ENCODE results near the gene AOC3.

Gene AOC3, protein sequence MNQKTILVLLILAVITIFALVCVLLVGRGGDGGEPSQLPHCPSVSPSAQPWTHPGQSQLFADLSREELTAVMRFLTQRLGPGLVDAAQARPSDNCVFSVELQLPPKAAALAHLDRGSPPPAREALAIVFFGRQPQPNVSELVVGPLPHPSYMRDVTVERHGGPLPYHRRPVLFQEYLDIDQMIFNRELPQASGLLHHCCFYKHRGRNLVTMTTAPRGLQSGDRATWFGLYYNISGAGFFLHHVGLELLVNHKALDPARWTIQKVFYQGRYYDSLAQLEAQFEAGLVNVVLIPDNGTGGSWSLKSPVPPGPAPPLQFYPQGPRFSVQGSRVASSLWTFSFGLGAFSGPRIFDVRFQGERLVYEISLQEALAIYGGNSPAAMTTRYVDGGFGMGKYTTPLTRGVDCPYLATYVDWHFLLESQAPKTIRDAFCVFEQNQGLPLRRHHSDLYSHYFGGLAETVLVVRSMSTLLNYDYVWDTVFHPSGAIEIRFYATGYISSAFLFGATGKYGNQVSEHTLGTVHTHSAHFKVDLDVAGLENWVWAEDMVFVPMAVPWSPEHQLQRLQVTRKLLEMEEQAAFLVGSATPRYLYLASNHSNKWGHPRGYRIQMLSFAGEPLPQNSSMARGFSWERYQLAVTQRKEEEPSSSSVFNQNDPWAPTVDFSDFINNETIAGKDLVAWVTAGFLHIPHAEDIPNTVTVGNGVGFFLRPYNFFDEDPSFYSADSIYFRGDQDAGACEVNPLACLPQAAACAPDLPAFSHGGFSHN

DNA sequence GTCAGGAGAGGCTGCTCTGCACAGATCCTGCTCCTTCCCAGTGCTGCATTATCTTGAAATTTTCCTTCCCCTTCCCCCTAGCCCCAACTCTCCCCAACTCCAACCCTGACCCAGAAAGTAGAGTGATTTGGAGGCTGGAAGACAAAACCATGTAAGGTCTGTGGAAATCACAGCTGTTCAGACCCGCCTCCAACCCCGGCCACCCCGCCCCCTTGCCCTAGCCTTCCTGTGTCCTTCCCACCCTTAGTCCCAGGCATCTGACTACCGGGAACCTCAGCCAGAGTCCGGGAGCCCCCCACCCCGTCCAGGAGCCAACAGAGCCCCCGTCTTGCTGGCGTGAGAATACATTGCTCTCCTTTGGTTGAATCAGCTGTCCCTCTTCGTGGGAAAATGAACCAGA lies at the start of gene AOC3:
AOC3 (plus strand) TSS at position 246 of the 400 bp plus-strand sequence; CDS start at position 391, 145 bp downstream.
- in situ Hi-C loops (cut with MboI; ENCODE audit: low sequenced_read_pairs), result no loop called here

DNA sequence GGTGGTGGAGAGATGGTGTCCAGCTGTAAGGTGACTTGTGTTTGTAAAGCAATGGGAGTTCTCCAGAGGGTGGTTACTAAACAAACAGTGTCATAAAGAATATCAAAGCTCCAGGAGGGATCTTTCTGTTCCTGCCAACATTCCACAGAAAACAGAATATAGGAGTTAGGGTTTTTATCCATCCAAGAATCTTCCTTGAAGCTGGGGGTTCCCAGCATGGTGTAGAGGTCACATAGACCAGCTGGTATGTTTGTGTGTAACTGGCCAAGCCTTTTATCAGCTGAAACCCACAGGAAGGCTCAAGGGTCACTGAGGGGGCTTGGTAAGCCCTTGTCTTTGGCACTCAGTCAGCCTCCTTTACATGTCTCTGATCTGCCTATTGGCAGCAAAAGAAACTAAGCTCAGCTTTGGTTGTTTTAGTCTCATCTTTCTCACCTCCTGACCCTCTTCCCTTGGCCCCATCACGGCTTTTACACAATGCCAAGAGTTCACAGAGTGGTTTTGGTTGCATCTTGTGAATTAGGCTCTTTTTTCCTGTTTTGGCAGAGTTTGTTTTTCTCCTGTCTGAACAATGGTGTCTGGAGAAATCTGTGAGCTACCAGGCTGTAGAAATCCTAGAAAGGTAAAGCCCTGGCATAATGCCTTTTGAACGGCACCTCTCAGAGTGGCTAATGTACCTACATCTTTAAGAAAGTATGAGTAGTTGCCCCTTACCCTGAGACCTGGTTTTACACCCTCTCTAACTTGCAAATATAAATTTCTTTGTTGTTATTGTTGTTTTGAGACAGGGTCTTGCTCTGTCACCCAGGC lies 47.7 kb upstream of the AOC3 start:
- in situ Hi-C loops (cut with MboI; ENCODE audit: low sequenced_read_pairs), result no loop called here

DNA sequence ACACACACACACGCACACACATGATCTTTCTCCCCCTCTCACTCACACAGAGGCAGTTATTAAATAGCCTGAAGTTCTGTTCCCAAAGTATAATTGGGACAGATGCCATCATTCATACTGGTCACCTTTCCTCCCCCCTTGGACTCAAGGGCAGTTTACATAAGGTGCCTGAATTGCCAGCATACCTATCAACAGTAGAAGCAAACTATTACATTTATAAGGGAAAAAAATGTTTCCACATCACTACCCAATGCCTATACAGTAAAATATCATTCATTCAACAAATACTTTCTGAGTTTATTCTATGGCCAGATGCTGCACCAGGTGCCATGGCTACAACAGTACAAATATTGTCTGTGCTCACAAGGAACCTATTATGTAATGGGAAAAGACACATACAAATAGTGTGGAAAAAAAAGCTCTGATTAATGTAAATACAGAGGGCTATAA lies 46.1 kb upstream of the AOC3 start:
- in situ Hi-C loops (cut with MboI; ENCODE audit: low sequenced_read_pairs), result no loop called here

DNA sequence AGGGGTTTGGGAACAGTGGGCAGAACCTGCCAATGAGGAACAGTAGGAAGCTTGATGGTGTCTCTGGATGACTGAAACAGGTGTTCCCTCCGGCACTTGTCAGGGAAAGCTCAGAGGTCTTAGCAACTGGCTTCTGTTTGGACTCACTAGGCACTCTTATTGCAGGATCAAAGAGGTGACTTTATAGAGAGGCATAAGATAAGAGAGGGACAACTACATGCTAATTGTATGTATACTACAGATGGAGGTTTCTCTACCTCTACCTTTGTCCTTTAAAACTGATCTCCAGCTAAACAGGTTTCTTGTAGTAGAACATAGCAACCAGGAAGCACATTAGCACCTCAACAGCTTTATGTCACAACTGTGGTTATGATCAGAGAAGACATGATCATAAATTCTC lies 44.8 kb upstream of the AOC3 start:
- in situ Hi-C loops (cut with MboI; ENCODE audit: low sequenced_read_pairs), result no loop called here

DNA sequence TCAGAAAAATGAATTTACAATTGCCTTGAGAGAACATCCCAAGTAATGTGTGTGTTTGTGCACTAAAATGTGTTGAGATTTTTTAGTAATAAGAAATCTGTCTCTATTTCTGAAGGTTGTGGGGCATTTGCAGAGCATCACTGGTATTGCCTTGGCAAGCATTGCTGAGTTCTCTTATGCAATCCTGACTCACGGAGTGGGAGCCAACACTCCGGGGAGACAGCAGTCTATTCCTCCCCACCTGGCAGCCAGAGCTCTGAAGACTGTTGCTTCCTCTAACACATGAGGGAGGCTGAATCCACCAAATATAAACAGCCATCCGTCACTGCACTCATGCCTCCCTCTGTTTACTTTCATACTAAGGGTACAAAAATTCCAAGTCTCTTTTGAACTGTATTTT lies 41.7 kb upstream of the AOC3 start:
- in situ Hi-C loops (cut with MboI; ENCODE audit: low sequenced_read_pairs), result no loop called here

DNA sequence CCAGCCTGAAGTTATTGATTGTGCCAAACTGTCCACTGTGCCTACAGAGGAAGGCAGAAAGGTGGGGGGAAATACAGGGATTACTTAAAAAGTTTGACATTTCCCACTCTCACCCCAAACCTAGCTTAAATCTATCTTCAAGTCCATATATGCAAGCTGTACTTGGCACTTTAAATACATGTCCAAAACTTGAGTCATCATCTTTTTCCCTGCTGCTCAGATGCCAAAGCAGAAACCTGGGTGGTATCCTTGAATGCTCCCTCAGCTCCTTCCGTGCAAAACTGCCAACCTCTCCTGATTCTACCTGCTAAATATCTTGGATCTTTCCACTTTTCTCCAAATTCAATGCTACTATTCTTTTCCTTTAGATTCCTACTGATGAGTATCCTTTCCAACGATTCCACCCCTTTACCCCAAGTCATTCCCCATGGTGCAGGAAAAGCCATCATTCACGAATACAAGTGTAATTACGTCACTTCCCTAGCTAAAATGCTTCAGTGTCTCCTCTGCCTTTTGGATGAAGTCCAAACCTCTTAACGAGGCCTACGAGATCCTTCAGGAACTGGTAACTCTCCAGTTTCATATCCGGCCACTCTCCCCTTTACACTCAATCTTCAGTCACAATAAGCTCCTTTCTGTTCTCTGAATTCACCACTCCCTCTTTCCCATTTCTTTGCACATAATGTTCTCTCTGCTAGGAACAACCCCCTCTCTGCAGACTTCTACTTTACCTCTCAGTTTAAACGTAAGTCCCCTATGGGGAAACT lies 36.2 kb upstream of the AOC3 start:
- in situ Hi-C loops (cut with MboI; ENCODE audit: low sequenced_read_pairs), result no loop called here

DNA sequence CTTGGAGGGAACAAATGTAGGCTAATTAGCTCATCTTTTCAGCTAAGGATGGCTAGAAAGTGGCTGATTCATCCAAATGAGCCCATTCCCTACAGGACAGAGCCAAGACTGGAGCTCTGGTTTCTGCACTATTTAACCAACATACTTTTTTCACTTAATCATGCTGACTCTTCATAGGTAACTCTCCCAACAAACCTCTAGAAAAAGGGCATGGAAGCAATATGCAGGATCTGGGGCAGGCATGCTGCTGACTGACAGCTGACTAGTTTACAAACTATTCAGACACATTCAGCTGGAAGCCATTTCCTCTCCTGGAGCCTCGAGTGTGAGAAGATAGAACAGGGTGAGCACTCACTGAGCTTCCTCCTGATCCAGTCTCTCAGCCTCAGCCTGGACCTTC lies 33.1 kb upstream of the AOC3 start:
- in situ Hi-C loops (cut with MboI; ENCODE audit: low sequenced_read_pairs), result no loop called here

DNA sequence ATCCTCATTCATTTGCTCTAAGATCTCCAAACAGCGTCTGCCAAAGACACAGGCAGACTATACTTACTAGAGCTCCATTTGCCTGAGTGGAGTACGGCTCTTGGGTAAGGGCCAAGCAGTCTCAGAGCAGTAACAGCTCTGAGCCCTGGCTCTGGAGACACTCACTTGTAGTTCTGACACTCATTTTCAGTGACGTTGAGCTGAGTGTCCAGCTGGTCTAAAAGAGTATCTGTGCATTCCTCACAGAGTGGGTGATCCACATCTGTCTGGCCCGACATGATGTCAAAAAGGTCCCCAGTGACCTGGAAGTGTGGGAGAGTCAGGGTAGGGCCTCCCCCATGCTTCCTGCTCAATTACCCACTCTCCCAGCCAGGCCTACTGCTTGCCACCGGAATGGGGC lies 32.6 kb upstream of the AOC3 start:
- in situ Hi-C loops (cut with MboI; ENCODE audit: low sequenced_read_pairs), result no loop called here

DNA sequence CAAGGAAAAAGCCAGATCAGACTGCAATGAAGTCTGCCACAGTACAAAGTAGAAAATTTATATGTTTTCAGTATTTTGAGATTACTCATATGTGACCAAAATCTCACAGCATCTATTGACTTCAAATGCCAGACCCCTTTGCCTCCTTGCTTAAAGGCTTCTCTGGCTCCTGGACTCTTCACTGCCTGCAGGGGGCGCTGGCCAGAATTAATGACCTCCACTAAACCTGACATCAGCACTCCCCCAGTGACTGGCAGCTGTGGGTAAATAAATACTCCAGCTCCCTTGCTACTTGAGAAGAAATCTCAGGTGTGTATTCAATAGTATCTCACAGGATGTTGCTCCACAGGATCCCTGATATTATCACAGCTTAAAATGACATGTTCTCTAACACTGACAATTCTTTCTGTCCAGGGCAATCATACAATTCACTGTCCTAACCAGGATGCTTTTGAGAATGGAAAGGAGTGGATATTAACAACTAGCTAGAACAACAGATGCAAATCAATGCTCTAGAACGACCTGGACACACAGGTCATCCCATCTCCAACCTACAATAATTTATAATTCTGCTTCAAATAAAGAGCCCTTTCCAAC lies 31.0 kb upstream of the AOC3 start:
- in situ Hi-C loops (cut with MboI; ENCODE audit: low sequenced_read_pairs), result no loop called here

DNA sequence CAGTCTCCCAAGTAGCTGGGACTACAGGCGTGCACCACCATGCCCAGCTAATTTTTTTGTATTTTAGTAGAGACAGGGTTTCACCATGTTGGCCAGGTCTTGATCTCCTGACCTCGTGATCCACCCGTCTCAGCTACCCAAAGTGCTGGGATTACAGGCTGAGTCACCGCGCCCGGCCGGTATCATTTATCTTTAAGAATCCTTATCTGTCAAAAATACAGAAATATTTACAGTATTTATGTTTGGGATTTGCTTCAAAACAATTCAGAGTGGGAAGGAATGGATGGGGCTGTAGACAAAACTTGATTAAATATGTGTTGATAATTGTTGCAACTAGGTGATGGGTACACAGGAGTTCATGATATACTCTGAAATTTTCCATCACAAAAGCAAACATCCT lies 29.8 kb upstream of the AOC3 start:
- in situ Hi-C loops (cut with MboI; ENCODE audit: low sequenced_read_pairs), result no loop called here

DNA sequence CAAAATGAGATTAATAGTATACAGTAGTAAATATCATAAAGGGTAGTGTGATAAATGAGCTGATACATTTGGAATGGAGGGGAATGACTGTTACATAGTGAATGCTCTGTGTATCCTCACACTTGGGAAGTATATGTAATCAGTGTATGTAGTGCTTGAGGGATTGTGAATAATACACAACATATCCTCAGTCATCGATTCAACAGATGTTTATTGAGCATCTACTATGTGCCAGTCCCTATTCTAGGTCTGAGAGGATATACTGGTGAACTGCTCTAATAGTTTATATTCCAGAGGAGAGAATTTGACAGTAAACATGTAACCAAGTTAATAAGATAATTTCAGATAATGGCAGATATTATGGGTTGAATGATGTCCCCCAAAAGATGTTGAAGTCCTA lies 23.5 kb upstream of the AOC3 start:
- in situ Hi-C loops (cut with MboI; ENCODE audit: low sequenced_read_pairs), result no loop called here

DNA sequence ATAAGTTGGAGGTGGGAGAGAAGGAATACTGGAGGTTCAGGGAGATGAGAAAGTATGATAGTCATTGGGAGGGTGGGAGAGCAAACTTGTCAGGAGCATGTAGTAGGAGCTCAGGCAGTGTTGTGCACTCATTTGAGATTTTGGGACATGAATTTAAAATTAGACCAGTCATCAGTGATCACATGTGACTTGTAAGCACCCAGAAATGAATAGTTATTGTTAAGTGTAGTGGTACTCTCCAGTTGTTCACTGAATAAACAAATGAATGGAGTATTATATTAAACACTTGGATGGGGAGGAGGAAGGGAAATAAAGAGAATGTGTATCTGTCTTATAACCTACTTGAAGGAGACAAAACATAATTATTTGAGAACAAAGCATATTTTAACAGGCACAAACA lies 20.0 kb upstream of the AOC3 start:
- in situ Hi-C loops (cut with MboI; ENCODE audit: low sequenced_read_pairs), result no loop called here

DNA sequence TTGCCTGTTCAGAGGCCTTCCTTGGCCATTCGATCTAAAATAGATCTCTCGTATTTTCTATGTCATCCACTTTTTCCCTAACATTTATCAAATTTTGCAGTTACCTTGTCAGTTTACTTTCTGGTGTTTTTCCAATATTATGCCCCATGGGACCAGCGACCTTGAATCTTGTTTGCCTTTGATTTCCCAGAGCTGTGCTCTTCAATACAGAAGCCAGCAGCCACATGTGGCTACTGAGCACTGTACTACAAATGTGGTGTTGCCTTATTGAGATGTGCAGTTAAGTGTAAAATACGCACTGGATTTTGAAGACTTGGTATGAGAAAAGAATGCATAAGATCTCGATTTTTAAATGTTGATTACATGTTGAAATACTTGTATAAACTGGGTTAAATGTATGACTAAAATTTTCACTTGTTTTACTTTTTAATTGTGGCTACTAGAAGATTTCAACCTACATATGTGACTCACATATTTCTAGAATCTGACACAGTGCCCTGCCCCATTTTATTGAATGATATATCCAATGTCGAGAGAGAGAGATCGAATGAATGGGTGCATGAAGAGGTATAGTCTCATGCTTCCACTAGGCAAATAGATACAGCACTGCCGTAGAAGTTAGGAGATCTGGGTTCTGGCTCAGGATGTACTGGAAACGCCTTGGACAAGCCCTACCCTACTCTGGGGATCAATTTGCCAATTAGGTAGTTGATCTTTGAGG lies 18.6 kb upstream of the AOC3 start:
- in situ Hi-C loops (cut with MboI; ENCODE audit: low sequenced_read_pairs), result no loop called here

DNA sequence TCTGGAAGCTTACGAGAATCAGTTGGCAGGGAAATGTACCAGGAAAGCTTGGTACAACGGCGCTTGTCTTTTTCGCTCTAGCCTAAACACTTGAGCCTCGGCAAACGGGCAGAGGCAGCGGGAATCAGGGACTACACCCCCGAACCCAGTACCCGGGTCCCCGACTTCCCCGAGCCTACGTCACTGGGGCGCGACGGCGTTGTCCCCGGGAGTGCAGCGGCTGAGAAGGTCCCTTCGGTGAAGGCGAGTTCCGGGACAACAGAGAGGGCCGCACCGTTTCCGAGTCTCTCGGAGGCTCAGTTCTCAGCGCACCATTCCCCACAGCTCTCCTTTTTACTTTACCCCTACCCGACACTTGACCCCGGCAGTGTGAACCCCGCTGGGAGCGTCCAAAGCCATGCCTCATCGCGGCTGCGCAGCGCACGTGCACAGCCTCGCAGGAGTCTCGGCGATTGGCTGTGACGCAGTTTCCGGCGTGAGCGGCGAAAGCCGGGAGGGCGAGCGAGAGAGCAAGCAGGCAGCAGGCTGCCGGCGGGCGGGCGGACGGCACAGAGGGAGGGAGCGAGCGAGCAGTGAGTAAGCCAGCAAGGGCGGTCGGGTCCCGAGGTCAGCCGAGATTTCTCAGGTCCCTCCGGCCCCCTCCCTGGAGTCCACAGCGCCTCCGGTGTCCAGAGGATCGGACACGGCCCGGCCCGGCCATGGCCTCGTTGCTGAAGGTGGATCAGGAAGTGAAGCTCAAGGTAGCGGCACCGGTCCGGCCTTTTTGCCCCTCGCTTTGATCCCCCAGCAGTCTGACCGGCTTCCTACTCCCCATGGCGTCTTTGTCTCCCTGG lies 17.8 kb upstream of the AOC3 start, which contains the start of gene PSME3:
PSME3 (plus strand) TSS at position 464 of the 833 bp plus-strand sequence; CDS start at position 699, 235 bp downstream.
- in situ Hi-C loops (cut with MboI; ENCODE audit: low sequenced_read_pairs), result no loop called here

DNA sequence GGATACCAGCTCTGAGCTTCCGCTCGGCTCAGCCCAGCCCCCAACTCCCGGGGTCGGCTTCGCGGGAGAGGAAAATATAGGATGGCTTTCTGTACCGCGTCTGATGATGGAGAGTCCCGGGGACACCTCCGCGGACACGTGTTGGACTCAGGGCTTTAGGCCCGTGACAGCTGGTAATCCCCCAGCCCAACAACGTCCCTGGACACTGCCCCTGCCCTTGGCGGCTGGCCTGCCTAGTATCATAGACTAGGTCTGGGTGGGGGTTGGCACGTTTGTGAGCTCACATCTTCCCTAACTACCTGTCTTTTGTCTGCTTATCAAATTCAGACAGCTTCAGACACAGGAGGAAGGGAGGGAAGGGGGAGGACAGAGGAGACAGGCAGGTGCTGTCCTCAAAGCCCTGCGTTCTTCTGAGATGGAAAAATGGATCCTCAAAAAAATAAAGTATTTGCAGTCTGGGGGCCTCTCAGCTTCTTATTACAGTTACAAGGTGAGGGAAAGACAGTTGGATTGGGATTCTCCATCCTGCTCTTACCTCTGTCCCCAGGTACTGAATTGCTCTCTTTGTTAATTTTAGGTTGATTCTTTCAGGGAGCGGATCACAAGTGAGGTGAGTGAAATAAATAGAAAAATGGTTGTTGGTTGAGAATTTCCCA lies 17.1 kb upstream of the AOC3 start:
- in situ Hi-C loops (cut with MboI; ENCODE audit: low sequenced_read_pairs), result no loop called here

DNA sequence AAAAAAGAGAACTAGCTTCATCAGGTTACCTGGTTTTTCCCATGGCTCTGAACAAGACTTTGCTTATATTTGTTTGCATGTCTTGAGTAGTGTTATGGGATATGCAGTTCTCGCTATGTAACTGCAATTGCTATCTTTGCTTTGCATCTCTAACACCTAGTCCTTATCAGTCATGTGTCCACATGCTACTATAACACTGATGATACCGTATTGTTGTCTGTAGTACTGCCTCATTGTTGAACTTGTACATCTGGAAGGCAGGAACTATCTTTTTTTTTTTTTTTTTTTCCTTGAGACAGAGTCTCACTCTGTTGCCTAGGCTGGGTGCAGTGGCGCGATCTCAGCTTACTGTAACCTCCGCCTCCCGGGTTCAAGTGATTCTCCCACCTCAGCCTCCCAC lies 15.3 kb upstream of the AOC3 start:
- in situ Hi-C loops (cut with MboI; ENCODE audit: low sequenced_read_pairs), result no loop called here

DNA sequence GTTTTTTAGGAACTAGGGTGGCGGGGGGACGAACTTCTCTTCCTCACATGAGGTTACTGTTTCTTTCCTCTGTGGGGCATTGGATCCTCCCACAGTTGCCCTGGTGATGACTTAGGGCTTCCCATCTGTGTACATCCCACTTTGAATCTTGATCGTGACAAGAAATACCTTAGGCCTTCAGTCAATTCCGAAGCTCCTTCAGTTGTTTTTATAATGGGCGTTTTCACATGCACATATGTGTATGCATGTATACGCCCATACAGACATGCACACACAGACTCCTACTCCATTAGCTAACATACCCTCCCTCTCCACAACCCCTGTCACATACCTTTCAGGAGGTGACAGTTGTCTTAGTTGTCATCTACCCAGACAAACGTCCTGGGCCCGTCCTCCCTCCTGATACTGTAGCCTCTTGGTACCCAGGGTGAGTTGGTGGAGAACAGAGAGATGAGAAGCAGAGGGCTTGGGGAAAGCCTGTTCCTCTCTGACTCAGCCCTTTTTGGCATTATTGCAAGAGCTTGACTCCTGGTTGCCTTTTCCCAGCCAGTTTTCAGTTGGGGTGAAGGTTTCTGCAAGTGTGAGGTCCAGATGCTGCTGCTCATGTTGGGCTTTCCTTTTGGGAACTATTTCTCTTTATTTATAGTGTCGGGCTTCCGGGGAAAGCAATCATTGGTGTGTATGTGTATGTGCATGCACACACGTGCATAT lies 8.9 kb upstream of the AOC3 start:
- in situ Hi-C loops (cut with MboI; ENCODE audit: low sequenced_read_pairs), result no loop called here
